ENCODE data around the gene EFHD2. TPM values are rescaled to one million over a fixed set of nuclear protein-coding genes. Genes with fewer than 3 reads are reported as not detected.

The EFHD2 gene
- total RNA-seq, 1 donor from 2014 or later: 23.0 TPM

DNA sequence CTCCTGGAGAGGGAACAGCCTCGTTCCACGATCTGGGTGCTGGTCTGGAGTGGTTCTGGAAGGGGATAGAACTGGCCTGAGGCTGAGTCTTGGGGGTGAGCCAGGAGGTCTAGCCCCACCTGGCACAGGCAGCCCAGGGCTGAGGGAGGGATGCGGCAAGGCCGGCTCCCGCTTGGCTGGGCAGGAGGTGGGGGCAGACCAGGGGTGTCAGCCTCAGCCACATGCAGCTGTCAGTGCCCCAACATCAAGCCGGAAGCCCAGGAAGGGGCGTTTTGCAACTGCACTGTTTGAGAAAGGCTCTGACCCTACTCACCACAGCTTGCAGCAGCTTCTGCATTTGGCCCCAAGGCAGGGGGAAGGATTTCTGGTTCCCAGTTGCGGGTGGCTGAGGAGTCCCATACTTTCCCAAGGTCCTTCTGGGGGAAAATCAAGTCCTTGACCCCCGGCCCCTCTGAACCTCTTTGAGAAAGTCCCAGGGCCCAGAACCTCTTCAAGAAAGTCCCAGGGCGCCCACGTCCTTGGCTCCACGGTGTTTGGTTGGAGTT is 2.0 kb downstream of the EFHD2 start:
- Mint-ChIP-seq H3K36me3 (ENCODE audit: low read depth) (peaks cover 6% of the 10 kb centered on the region), H3K27me3 (ENCODE audit: low read depth) (peaks cover 13% of the 10 kb centered on the region), H3K27ac (ENCODE audit: unreplicated experiment) (no peak overlapping the region), H3K4me1 (peaks cover 34% of the 10 kb centered on the region), H3K9me3 (no peaks in the 10 kb centered on the region), H3K4me3 (peak overlapping the region; percentile 81)
- TF ChIP-seq, protein P1, sequence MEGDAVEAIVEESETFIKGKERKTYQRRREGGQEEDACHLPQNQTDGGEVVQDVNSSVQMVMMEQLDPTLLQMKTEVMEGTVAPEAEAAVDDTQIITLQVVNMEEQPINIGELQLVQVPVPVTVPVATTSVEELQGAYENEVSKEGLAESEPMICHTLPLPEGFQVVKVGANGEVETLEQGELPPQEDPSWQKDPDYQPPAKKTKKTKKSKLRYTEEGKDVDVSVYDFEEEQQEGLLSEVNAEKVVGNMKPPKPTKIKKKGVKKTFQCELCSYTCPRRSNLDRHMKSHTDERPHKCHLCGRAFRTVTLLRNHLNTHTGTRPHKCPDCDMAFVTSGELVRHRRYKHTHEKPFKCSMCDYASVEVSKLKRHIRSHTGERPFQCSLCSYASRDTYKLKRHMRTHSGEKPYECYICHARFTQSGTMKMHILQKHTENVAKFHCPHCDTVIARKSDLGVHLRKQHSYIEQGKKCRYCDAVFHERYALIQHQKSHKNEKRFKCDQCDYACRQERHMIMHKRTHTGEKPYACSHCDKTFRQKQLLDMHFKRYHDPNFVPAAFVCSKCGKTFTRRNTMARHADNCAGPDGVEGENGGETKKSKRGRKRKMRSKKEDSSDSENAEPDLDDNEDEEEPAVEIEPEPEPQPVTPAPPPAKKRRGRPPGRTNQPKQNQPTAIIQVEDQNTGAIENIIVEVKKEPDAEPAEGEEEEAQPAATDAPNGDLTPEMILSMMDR (conservative IDR thresholded peaks at IDR 0.05): no peak
- DNase-seq (ENCODE audit: low read depth, low spot score): no peak

GRCh38 chr1:15412175-15412800 is 2.6 kb downstream of the EFHD2 start:
- Mint-ChIP-seq H3K4me1 (peaks cover 34% of the 10 kb centered on the region), H3K4me3 (peak overlapping the region; percentile 81)

DNA sequence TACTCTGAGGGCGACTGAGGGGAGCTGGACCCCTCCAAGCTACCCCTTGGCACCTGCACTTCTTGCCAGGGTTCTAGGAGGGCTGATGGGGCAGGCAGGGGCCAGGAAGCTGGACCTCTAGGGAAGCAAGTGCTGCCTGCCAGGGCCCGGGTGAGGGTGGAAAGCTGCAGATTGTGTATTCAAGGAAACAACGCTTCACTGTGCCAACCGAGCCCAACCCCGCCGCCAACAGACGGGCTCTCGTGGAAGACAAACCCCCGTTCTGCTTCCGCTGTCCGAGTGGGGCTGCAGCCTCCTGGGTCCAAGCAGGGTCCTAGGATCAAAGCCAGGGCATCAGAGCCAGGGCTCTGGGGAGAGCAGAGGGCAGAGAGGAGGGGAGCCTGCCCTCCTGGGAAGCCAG is 3.2 kb downstream of the EFHD2 start:
- DNase-seq (ENCODE audit: low read depth, low spot score): no peak
- TF ChIP-seq, protein P1 (conservative IDR thresholded peaks at IDR 0.05): no peak
- H3K27me3 Mint-ChIP-seq (ENCODE audit: low read depth): peaks cover 8% of the 10 kb centered on the region
- peak overlapping the region; percentile 81 for H3K4me3 Mint-ChIP-seq
- H3K27ac Mint-ChIP-seq (ENCODE audit: unreplicated experiment): no peak overlapping the region
- H3K9me3 Mint-ChIP-seq: no peaks in the 10 kb centered on the region
- H3K4me1 Mint-ChIP-seq: peaks cover 34% of the 10 kb centered on the region
- H3K36me3 Mint-ChIP-seq (ENCODE audit: low read depth): peaks cover 6% of the 10 kb centered on the region

More at GRCh38 chr1:15412175-15412800, 2.6 kb downstream of the EFHD2 start:
- DNase-seq (ENCODE audit: low read depth, low spot score): no peak
- TF ChIP-seq, protein P1 (conservative IDR thresholded peaks at IDR 0.05): no peak
- Mint-ChIP-seq H3K27ac (ENCODE audit: unreplicated experiment) (no peak overlapping the region), H3K9me3 (no peaks in the 10 kb centered on the region), H3K36me3 (ENCODE audit: low read depth) (peaks cover 6% of the 10 kb centered on the region), H3K27me3 (ENCODE audit: low read depth) (peaks cover 8% of the 10 kb centered on the region)

DNA sequence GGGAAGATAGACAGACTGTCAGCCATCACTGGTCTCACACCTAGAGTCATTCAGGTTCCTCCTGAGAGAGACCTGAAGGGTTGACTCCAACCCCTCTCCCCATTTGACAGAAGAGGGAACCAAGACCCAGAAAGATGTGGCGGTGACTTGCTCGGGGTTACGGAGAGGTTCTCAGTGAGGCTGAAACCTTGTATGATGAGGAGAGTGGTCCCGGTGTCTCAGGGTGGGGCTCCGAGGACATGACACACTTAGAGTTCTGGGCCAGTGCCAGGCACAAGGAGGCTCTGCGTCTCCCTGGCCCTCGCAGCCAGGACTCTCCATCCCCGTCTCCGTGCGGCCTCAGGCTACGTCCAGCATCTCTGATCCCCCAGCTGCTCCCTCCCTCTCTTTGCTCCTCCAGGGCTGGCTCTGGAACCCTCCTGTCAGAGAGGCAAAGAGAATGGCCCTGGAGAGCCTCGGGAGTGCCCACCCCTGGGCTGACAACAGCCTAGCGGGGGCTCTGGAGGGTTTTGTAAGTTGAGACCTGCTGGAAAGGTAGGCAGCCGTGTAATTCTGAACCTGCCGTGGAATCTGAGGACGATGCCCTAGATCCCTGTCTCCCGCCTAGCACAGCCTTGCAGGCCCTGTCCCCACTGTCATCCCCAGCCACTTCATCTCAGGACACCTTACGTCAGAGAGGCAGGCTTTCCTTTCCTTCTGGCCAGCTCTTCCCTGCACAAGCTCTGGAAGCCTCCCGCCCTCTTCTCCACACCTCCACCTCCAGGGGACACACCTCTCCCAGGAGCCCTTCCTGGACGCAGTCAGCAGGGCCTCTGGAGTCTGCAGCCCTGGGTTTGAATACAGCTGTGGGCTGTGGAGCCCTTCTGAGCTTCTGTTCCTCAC is 4.1 kb downstream of the EFHD2 start:
- Mint-ChIP-seq H3K27me3 (ENCODE audit: low read depth) (peaks cover 8% of the 10 kb centered on the region), H3K4me3 (peak overlapping the region; percentile 72), H3K4me1 (peaks cover 33% of the 10 kb centered on the region), H3K36me3 (ENCODE audit: low read depth) (peaks cover 6% of the 10 kb centered on the region), H3K9me3 (no peaks in the 10 kb centered on the region), H3K27ac (ENCODE audit: unreplicated experiment) (no peak overlapping the region)
- TF ChIP-seq, protein P1 (conservative IDR thresholded peaks at IDR 0.05): no peak
- no peak for DNase-seq (ENCODE audit: low read depth, low spot score)

GRCh38 chr1:15414445-15414983 is 4.8 kb downstream of the EFHD2 start:
- peaks cover 4% of the 10 kb centered on the region for H3K27me3 Mint-ChIP-seq (ENCODE audit: low read depth)
- H3K4me1 Mint-ChIP-seq: peaks cover 27% of the 10 kb centered on the region
- TF ChIP-seq, protein P1 (conservative IDR thresholded peaks at IDR 0.05): no peak
- H3K27ac Mint-ChIP-seq (ENCODE audit: unreplicated experiment): no peak overlapping the region
- no peak for DNase-seq (ENCODE audit: low read depth, low spot score)
- no peaks in the 10 kb centered on the region for H3K9me3 Mint-ChIP-seq
- H3K36me3 Mint-ChIP-seq (ENCODE audit: low read depth): peaks cover 6% of the 10 kb centered on the region
- H3K4me3 Mint-ChIP-seq: peak overlapping the region; percentile 72
